Erythroblast (primary cell): ENCODE results near the gene LMO1.

Experiments
- GATA1 ChIP-seq: IDR thresholded peaks from 2 replicates; pipeline ENCODE4 v1.6.1; 2011; ENCODE audit warnings: low read depth, mild to moderate bottlenecking, control low read depth, low read length, moderate library complexity
- POLR2A ChIP-seq: IDR thresholded peaks from 2 replicates; pipeline ENCODE4 v1.6.1; 2011; ENCODE audit warnings: mild to moderate bottlenecking, low read length

DNA sequence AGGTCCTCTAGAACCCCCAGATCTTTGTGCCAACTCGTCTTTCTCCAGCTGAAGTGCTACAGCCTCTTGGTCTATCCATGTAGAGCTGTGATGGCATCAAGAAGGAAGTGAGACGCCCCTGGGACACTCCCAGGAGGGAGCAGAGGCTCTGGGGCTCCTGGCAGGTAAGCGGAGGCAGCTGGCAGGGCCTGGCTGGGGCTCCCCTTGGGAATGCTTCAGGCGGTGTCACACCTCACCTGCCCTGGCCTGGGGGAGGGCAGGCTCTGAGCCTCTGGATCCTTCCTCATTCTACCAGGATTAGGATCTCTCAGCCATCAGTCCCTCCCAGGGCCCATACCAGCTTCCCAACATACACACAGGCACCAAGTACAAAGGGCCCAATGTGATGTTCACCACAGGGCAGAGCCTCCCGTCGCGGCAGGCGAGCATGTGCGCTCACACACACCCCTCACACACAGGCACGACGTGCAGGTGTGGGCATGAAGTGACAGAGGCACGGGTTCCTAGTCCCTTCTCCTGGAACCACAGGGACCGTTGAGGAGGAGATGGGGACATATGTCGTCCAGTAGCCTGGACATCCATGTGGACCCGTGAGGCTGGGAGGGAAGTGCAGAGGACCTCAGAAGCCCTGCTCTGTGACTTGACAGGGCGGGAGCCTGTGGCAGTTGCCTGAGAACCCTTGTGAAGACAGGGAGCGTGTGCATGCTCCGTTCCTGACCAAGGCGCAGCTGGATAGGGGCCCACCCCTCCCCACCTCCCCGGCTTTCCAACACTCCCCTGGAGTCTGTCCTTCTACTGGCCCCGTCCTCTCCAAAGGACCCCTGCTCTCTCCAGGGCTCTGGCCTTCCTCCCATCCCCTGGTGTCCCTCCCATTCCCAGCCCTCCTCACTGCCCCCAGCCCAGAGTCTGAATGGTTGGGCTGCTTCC, 32.5 kb downstream of the LMO1 start:
- TF ChIP-seq POLR2A, result no peak
- no peak for TF ChIP-seq GATA1
